ACHN (cell line): Measurements from ENCODE around the gene GUCA1A.
"Not testable (repeated sequence)": the region's sequence is repeated elsewhere in the genome, so short reads cannot be mapped to it uniquely, and the experiment has no call there.

ENCODE experiments used
- DNase-seq: peaks from one replicate; pipeline ENCODE4 v3.0.0-alpha.2; 2015
- in situ Hi-C: cut with HindIII; loops from 2 replicates; pipeline ENCODE4 v1.10.0; 2017; ENCODE audit warnings: low sequenced_read_pairs, low pct_ligation_motif_present, low pct_unique_long_range_greater_than_20kb

The GUCA1A gene

GRCh38 chr6:42166444-42167141 is 6.6 kb upstream of the GUCA1A start:
- DNase-seq, result peak; percentile 80
- in situ Hi-C loops, result no loop called here

- no peak for DNase-seq
- in situ Hi-C loops, result no loop called here
These were observed 4.5 kb upstream of the GUCA1A start for GRCh38 chr6:42168650-42169049.

- DNase-seq, in situ Hi-C loops: not testable (repeated sequence)
These were observed 3.4 kb upstream of the GUCA1A start for GRCh38 chr6:42169780-42170179.

GRCh38 chr6:42171813-42172581 is 1.2 kb upstream of the GUCA1A start:
- no peak for DNase-seq
- in situ Hi-C loops, result no loop called here

DNA sequence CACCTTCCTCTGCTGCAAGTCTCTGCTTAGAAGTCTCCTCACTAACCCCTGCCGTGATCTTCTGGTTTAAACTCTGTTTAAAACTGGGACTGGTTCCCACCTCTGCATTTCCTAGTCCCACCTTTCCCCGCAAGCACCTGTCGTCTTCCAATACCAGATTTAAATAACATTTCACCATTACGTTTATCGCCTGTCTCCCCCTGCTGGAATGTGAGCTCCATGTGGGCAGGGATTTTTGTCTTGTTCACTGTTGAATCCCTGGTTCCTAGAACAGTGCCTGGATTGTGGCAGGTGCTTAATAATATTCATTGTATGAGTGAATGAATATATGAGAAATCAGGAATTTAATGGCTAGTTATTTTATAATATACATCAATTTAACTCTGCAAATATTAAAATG is 2.7 kb downstream of the GUCA1A start:
- DNase-seq, result no peak

GRCh38 chr6:42176981-42177380 is 3.8 kb downstream of the GUCA1A start:
- in situ Hi-C loops, result no loop called here
- DNase-seq, result no peak

More for the DNA sequence above, 2.7 kb downstream of the GUCA1A start:
- in situ Hi-C loops, result no loop called here

- in situ Hi-C loops, result no loop called here
- DNase-seq, result no peak
These were observed 4.6 kb downstream of the GUCA1A start for GRCh38 chr6:42177514-42178364.

- DNase-seq, result no peak
- in situ Hi-C loops, result no loop called here
These were observed 6.2 kb downstream of the GUCA1A start for GRCh38 chr6:42179261-42179944.

DNA sequence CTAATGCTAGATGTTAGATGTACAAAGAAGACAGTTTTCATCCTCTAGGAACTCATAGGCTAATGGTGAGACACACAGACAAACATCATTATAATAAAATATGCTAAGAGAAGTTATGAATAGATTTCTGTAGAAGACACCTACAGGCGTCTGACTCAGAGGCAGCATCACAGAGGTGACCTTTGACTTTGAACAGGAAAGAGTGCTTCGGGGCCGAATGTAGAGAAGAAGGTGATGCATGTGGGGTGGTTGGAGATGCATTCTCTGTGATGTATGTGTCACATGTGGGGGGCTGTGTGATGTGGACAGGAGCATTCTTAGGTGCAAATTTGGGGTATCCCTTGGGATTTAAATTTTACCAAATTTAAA is 6.8 kb downstream of the GUCA1A start:
- in situ Hi-C loops, result no loop called here
- DNase-seq, result no peak

DNA sequence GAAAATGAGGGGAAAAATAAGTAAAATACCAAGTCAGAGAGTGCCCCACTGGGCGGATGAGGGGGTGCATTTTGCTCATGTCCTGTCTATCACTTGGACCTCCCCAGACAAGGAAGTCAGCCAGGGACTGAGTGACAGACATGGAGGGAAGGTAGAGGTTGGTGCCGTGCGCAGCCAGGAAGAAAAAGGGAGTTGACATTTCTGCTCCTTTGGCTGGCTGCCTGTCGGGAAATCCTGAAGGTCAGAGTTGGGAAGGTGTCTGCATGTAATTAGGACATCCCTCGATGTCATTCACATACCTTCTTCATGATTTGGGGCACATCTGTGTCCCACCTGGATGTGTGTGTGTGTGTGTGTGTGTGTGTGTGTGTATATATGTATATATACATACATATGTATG is 8.9 kb downstream of the GUCA1A start:
- in situ Hi-C loops, result no loop called here
- no peak for DNase-seq

GRCh38 chr6:42184475-42184874 is 11.3 kb downstream of the GUCA1A start:
- no peak for DNase-seq
- in situ Hi-C loops, result no loop called here

GRCh38 chr6:42185597-42185996 is 12.4 kb downstream of the GUCA1A start:
- in situ Hi-C loops, result no loop called here
- no peak for DNase-seq

GRCh38 chr6:42188406-42188805 is 15.2 kb downstream of the GUCA1A start:
- no peak for DNase-seq
- in situ Hi-C loops, result no loop called here

GRCh38 chr6:42190554-42191183 is 17.5 kb downstream of the GUCA1A start:
- in situ Hi-C loops, result no loop called here
- no peak for DNase-seq

GRCh38 chr6:42192385-42192784 is 19.2 kb downstream of the GUCA1A start:
- DNase-seq, result peak; percentile 30
- in situ Hi-C loops, result not testable (repeated sequence)

DNA sequence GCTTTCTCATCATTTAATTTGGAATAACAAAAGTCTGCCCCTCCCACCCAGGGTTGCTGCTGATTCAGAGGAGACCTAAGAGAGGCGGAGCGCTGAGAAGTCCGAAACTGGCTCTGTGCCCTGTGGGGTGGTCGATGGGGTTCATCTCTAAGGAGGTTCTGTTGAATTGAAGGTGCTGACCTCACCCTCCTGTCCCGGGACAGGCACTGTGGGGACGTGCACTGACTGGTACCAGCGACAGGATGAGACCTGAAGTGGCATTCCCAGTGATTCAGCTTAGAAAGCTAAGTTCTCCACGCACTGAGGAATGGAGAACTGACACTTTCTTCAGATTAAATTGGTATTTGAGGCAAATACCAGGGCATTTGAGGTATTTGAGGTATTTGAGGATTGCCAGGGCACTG is 20.3 kb downstream of the GUCA1A start:
- in situ Hi-C loops, result no loop called here
- peak; percentile 70 for DNase-seq

DNA sequence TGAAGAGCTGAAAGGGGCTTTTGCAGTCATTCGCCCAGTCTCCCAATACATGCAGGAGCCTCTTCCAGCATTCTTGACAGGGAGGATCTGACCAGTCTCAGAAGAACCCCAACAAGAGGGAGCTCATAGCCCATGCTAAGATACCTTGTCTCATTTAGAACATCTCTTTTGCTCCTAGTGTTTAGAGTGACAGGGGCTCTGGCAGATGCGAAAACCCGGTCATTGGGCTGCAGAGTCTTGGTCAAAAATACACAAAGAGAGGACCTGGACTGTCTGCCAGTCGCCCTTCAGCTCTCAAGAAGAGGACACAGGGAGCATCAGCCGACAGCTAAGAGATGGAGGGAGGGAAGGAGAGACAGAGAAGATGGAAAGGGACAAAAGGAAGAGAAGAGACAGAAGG is 20.9 kb downstream of the GUCA1A start:
- no peak for DNase-seq
- in situ Hi-C loops, result no loop called here

DNA sequence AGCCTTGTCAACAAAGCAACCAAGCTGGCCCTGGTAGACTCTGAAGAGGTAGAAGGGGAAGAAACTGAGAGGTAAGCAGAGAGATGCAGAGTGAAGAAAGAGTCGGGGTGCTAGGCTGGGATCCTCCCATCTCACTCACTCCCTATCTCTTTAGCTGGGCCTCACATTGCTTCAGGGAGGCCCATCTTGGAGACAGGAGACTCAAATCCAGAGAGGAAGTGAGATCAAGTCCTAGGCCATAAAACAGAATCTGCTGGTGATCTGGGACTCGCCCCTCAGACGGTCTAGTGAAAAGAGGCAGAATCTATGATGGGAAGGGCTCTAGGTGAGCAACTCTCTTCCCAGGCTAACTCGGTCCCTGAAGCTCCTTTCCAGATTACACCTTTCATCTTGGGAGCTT is 22.3 kb downstream of the GUCA1A start:
- no peak for DNase-seq
- in situ Hi-C loops, result no loop called here
